Panc1 (cell line): ENCODE data around the gene CASQ1. TPM values are rescaled to one million over a fixed set of nuclear protein-coding genes. Genes with fewer than 3 reads are reported as not detected.

Experiments used
- ATAC-seq: fragments of 200-7000 bp; cut with Tn5 transposase; 2 replicates; pipeline ENCODE4 v1.9.1; 2020; ENCODE audit warnings: mild to moderate bottlenecking, moderate library complexity
- BruUV-seq: library from RNA; stranded (reverse); fragments of 400-500 nt; replicated peaks from 2 replicates; lab custom pipeline; 2021; lab: Mats Ljungman, UMichigan
- CTCF ChIA-PET: fragments of 300-600 bp; sonication (Branson Sonifier 250); formaldehyde crosslinking; loops from one replicate; lab custom pipeline; 2022; ENCODE audit warnings: antibody characterized with exemption; lab: Charles Lee
- POLR2A ChIA-PET: fragments of 300-600 bp; sonication (Branson Sonifier 250); formaldehyde crosslinking; loops from one replicate; lab custom pipeline; 2022; ENCODE audit warnings: antibody characterized with exemption; lab: Charles Lee
- DNase-seq: peaks from one replicate; pipeline ENCODE4 v3.0.0-alpha.2; 2010; ENCODE audit warnings: low read depth, low spot score
- H3K27ac ChIP-seq: 2 replicates; pipeline ENCODE4 v1.5.1; 2011; ENCODE audit warnings: mild to moderate bottlenecking, low read length, inconsistent platforms
- H3K27me3 ChIP-seq: fragments of 200-500 bp; sonication (Bioruptor generic); 2 replicates; pipeline ENCODE4 v1.6.0; 2014; ENCODE audit warnings: low read length, inconsistent platforms; ENCODE audit not compliant: control insufficient read depth, insufficient read depth
- H3K36me3 ChIP-seq: fragments of 200-500 bp; sonication (Bioruptor generic); 2 replicates; pipeline ENCODE4 v1.5.1; 2014; ENCODE audit warnings: inconsistent platforms, mild to moderate bottlenecking, low read length, moderate library complexity; ENCODE audit not compliant: control insufficient read depth, insufficient read depth
- H3K4me1 ChIP-seq: 2 replicates; pipeline ENCODE4 v1.5.1; 2011; ENCODE audit warnings: inconsistent platforms, mild to moderate bottlenecking, low read length, moderate library complexity; ENCODE audit not compliant: control insufficient read depth, insufficient read depth
- H3K4me3 ChIP-seq, 2 experiments: 2 replicates each; pipeline ENCODE4 v1.5.1; 2011 to 2012; ENCODE audit warnings: low read depth in 2 of 2, low read length in 2 of 2, mild to moderate bottlenecking in 2 of 2, inconsistent platforms in 1 of 2, moderate library complexity in 1 of 2
- H3K9me3 ChIP-seq: fragments of 200-500 bp; sonication (Bioruptor generic); 2 replicates; pipeline ENCODE4 v1.5.1; 2014; ENCODE audit warnings: low read depth, mild to moderate bottlenecking, inconsistent platforms, low read length, moderate library complexity; ENCODE audit not compliant: control insufficient read depth, insufficient read depth
- CTCF ChIP-seq: fragments of 450-650 bp; IDR thresholded peaks from 2 replicates; pipeline ENCODE4 v1.5.1; 2017; ENCODE audit warnings: mild to moderate bottlenecking
- POLR2AphosphoS5 ChIP-seq: IDR thresholded peaks from 2 replicates; pipeline ENCODE4 v1.6.1; 2012; ENCODE audit warnings: mild to moderate bottlenecking, low read depth, low read length, moderate library complexity
- REST ChIP-seq, 2 experiments: IDR thresholded peaks; 2 replicates each; pipeline ENCODE4 v1.6.1; 2011 to 2012; ENCODE audit warnings: low read depth in 2 of 2, control low read depth in 1 of 2, low read length in 1 of 2, mild to moderate bottlenecking in 1 of 2, moderate library complexity in 1 of 2; ENCODE audit not compliant: insufficient read depth in 1 of 2
- SIN3A ChIP-seq: IDR thresholded peaks from 2 replicates; pipeline ENCODE4 v1.6.1; 2012; ENCODE audit warnings: low read depth, mild to moderate bottlenecking, low read length, moderate library complexity, borderline replicate concordance; ENCODE audit not compliant: insufficient read depth
- TCF7L2 ChIP-seq: IDR thresholded peaks from 2 replicates; pipeline ENCODE4 v1.6.1; 2011; ENCODE audit warnings: mild to moderate bottlenecking, low read depth, low read length, inconsistent platforms
- in situ Hi-C: cut with HindIII; loops from 2 replicates; pipeline ENCODE4 v1.10.0; 2016; ENCODE audit warnings: low sequenced_read_pairs, low pct_unique_long_range_greater_than_20kb
- intact Hi-C: fragments of 100-400 bp; cut with micrococcal nuclease; formaldehyde crosslinking; loops from one replicate; pipeline ENCODE4 v1.10.0; 2022; ENCODE audit not compliant: unreplicated experiment
- total RNA-seq: library from RNA; stranded (reverse); gene quantifications from one replicate; pipeline ENCODE4 v1.2.1, GENCODE V29; 2021; ENCODE audit not compliant: unreplicated experiment

CASQ1 gene
- total RNA-seq, 1 experiment from 2014 or later, result not detected

DNA sequence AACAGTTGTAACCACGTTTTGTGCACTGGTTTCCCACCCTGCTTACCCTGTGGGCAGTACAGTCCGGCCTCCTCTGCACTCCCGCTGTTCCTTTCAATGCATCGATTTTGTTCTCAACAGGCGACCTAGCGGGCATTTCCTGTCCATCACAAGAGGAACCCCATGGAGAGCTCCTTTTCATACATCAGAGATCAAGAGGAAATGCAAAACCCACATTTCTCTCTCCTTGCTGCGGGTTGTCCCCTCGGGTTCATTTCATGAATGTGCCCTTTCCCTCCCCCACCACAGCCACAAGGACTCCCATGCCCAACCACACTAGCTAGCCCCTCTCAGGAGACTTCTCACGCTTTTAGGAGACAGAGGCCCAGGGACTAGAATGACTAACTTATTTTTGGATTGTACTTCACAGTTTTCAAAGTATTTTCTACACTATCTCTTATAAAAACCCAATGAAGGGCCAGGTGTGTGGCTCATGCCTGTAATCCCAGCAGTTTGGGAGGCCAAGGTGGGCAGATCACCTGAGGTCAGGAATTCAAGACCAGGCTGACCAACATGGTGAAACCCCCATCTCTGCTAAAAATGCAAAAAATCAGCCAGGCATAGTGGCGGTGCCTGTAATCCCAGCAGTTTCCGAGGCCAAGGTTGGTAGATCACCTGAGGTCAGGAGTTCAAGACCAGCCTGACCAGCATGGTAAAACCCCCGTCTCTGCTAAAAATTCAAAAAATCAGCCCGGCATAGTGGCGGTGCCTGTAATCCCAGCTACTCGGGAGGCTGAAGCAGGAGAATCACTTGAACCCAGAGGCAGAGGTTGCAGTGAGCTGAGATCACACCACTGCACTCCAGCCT lies 20.6 kb upstream of the CASQ1 start:
- CTCF ChIA-PET, result interaction anchor here (1.3 kb wide), 1 partner anchor 24 kb away, joined by 3 read pairs; no protein-coding TSS in a partner anchor
- intact Hi-C loops, result no loop called here
- H3K4me1 ChIP-seq, result no peaks in the 10 kb centered on the region
- POLR2A ChIA-PET, result no interaction called here
- H3K36me3 ChIP-seq, result no peaks in the 10 kb centered on the region
- in situ Hi-C loops, result no loop called here
- no TSS peak for BruUV-seq
- no peak overlapping the region for H3K27ac ChIP-seq
- DNase-seq, result no peak
- no peak for TF ChIP-seq POLR2AphosphoS5
- TF ChIP-seq SIN3A, result no peak
- TF ChIP-seq CTCF, result no peak
- no peak for TF ChIP-seq TCF7L2
- TF ChIP-seq REST (IDR thresholded peaks at IDR 0.05; ENCODE audit: insufficient read depth in 1 of 2, low read depth in 2 of 2, low read length in 1 of 2), result no peak
- H3K9me3 ChIP-seq, result no peaks in the 10 kb centered on the region
- H3K27me3 ChIP-seq, result peaks cover 10% of the 10 kb centered on the region
- H3K4me3 ChIP-seq, result no peak overlapping the region
- ATAC-seq, result no peak

- in situ Hi-C loops (no loop called here), intact Hi-C loops (no loop called here)
- Histone ChIP-seq H3K27ac (no peak overlapping the region), H3K9me3 (no peaks in the 10 kb centered on the region), H3K36me3 (no peaks in the 10 kb centered on the region), H3K4me3 (no peak overlapping the region), H3K4me1 (no peaks in the 10 kb centered on the region), H3K27me3 (peaks cover 5% of the 10 kb centered on the region)
- ATAC-seq (no peak), DNase-seq (no peak)
- CTCF ChIA-PET, result interaction anchor here (0.6 to 1.3 kb wide), 2 partner anchors 25 to 71 kb away, joined by 5 to 6 read pairs; no protein-coding TSS in a partner anchor
- BruUV-seq, result no TSS peak
- POLR2A ChIA-PET, result no interaction called here
- TF ChIP-seq TCF7L2 (no peak), SIN3A (no peak), CTCF (no peak), REST (IDR thresholded peaks at IDR 0.05; ENCODE audit: insufficient read depth in 1 of 2, low read depth in 2 of 2, low read length in 1 of 2) (no peak), POLR2AphosphoS5 (no peak)
These were observed 19.0 kb upstream of the CASQ1 start for GRCh38 chr1:160171354-160171753.
